HepG2 (cell line): ENCODE measurements around the gene SLFN14.

ENCODE experiments used
- MAX ChIP-seq: IDR thresholded peaks from 2 replicates; pipeline ENCODE4 v1.6.1; 2012; ENCODE audit warnings: inconsistent platforms
- PITX1 ChIP-seq: sonication (generic); formaldehyde crosslinking; IDR thresholded peaks from 2 replicates; pipeline ENCODE4 v1.5.1; 2020; ENCODE audit warnings: mild to moderate bottlenecking, missing genetic modification reagents
- PREB ChIP-seq: sonication (generic); formaldehyde crosslinking; IDR thresholded peaks from 2 replicates; pipeline ENCODE4 v1.4.0; 2020; ENCODE audit warnings: missing genetic modification reagents
- SMC3 ChIP-seq: IDR thresholded peaks from 2 replicates; pipeline ENCODE4 v1.6.1; 2011; ENCODE audit warnings: low read length, improper control_type of control experiment
- SSRP1 ChIP-seq: IDR thresholded peaks from 2 replicates; pipeline ENCODE4 v1.6.1; 2016; ENCODE audit warnings: control low read depth
- TBL1XR1 ChIP-seq: fragments of 150-350 bp; IDR thresholded peaks from 2 replicates; pipeline ENCODE4 v1.6.1; 2014; ENCODE audit warnings: borderline replicate concordance, low read length; ENCODE audit not compliant: partially characterized antibody
- U2AF1 ChIP-seq: fragments of 200-400 bp; formaldehyde crosslinking; optimal IDR thresholded peaks from 2 replicates; pipeline ENCODE3; 2017; ENCODE audit warnings: mild to moderate bottlenecking, low read depth, low read length
- ZNF143 ChIP-seq: sonication (generic); formaldehyde crosslinking; IDR thresholded peaks from 2 replicates; pipeline ENCODE4 v1.4.0; 2020; ENCODE audit warnings: missing genetic modification reagents
- ZNF317 ChIP-seq: sonication (generic); formaldehyde crosslinking; IDR thresholded peaks from 2 replicates; pipeline ENCODE4 v1.5.0; 2020; ENCODE audit warnings: mild to moderate bottlenecking, missing genetic modification reagents
- TF ChIP-seq, protein P1 (sequence below): sonication (generic); formaldehyde crosslinking; IDR thresholded peaks from 2 replicates; pipeline ENCODE4 v1.5.0; 2020; ENCODE audit warnings: mild to moderate bottlenecking, missing genetic modification reagents, moderate library complexity

- TF ChIP-seq U2AF1 (no peak), PITX1 (no peak), TBL1XR1 (no peak), PREB (CRISPR knock-in tag) (no peak), SMC3 (no peak), SSRP1 (no peak), ZNF317 (CRISPR knock-in tag) (no peak), MAX (no peak), ZNF143 (CRISPR knock-in tag) (no peak)
- TF ChIP-seq, protein P1, sequence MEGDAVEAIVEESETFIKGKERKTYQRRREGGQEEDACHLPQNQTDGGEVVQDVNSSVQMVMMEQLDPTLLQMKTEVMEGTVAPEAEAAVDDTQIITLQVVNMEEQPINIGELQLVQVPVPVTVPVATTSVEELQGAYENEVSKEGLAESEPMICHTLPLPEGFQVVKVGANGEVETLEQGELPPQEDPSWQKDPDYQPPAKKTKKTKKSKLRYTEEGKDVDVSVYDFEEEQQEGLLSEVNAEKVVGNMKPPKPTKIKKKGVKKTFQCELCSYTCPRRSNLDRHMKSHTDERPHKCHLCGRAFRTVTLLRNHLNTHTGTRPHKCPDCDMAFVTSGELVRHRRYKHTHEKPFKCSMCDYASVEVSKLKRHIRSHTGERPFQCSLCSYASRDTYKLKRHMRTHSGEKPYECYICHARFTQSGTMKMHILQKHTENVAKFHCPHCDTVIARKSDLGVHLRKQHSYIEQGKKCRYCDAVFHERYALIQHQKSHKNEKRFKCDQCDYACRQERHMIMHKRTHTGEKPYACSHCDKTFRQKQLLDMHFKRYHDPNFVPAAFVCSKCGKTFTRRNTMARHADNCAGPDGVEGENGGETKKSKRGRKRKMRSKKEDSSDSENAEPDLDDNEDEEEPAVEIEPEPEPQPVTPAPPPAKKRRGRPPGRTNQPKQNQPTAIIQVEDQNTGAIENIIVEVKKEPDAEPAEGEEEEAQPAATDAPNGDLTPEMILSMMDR (CRISPR knock-in tag), result no peak
Measured at GRCh38 chr17:35540589-35541404, 19.8 kb downstream of the SLFN14 start.
